ENCODE results near the gene FAM72A. TPM values are rescaled to one million over a fixed set of nuclear protein-coding genes. Genes with fewer than 3 reads are reported as not detected.
"Not testable (repeated sequence)": the region's sequence is repeated elsewhere in the genome, so short reads cannot be mapped to it uniquely, and the experiment has no call there.

FAM72A gene
- total and polyA plus RNA-seq, 2 donors (not counting 3 experiments of a cell fraction or from before 2014, with no cell fraction given) = 3.4 to 9.6 TPM

DNA sequence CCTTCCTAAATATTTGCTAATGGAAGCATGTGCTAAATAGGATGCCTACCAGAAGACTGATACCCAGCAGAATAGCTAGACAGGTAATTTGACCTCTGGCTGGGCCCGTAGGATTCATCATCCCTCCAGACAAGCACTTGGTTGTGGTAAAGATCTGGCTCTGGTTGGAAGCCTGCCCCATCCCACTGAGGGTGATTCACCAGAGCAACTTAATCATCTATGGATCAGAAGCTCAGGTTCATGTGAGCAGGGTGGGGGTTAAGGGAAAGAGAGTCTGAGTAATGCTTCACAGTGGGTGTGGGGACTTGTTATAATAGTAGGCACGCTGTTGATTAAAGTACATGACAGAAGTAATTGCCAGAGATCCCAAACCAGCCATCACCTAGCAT lies 26.5 kb downstream of the FAM72A start:
- DNase-seq (ENCODE audit: low read depth, low spot score); H3K27ac ChIP-seq (ENCODE audit: insufficient read depth, low read depth, low read length); H3K9ac ChIP-seq (replicated peaks; ENCODE audit: extremely low read depth, insufficient read depth, low read length); H3K9me3 ChIP-seq (replicated peaks; ENCODE audit: control insufficient read depth, insufficient read depth, low read length); FAIRE-seq; POLR2A ChIA-PET; CTCF ChIA-PET; dilution Hi-C loops (cut with MboI; ENCODE audit: extremely low pct_ligation_motif_present, low sequenced_read_pairs); H3K9me1 ChIP-seq (replicated peaks; ENCODE audit: control insufficient read depth, extremely low read depth, insufficient read depth, low read length); H3K36me3 ChIP-seq (ENCODE audit: control insufficient read depth in 2 of 2, extremely low read depth in 1 of 2, insufficient read depth in 2 of 2, low read length in 2 of 2); intact Hi-C loops (cut with micrococcal nuclease); H3K4me2 ChIP-seq (ENCODE audit: insufficient read depth, low read length); H3K79me2 ChIP-seq (ENCODE audit: control insufficient read depth, insufficient read depth, low read length); H3K4me1 ChIP-seq (ENCODE audit: control insufficient read depth, extremely low read depth, insufficient read depth, low read length); H3K27me3 ChIP-seq (ENCODE audit: control insufficient read depth in 2 of 2, insufficient read depth in 2 of 2, low read length in 2 of 2); H3K4me3 ChIP-seq (replicated peaks in 1 of 3; ENCODE audit: insufficient read depth in 1 of 3, low read depth in 1 of 3, low read length in 3 of 3); BruUV-seq (replicated peaks); H2AFZ ChIP-seq (ENCODE audit: low read depth, low read length); H4K20me1 ChIP-seq (replicated peaks; ENCODE audit: control insufficient read depth, extremely low read depth, insufficient read depth, low read length): not testable (repeated sequence)

- FAIRE-seq; H3K36me3 ChIP-seq (ENCODE audit: control insufficient read depth in 2 of 2, extremely low read depth in 1 of 2, insufficient read depth in 2 of 2, low read length in 2 of 2); H2AFZ ChIP-seq (ENCODE audit: low read depth, low read length); H3K27me3 ChIP-seq (ENCODE audit: control insufficient read depth in 2 of 2, insufficient read depth in 2 of 2, low read length in 2 of 2); dilution Hi-C loops (cut with MboI; ENCODE audit: extremely low pct_ligation_motif_present, low sequenced_read_pairs); CTCF ChIA-PET; H3K9me3 ChIP-seq (replicated peaks; ENCODE audit: control insufficient read depth, insufficient read depth, low read length); H3K9me1 ChIP-seq (replicated peaks; ENCODE audit: control insufficient read depth, extremely low read depth, insufficient read depth, low read length); H3K4me3 ChIP-seq (replicated peaks in 1 of 3; ENCODE audit: insufficient read depth in 1 of 3, low read depth in 1 of 3, low read length in 3 of 3); intact Hi-C loops (cut with micrococcal nuclease); BruUV-seq (replicated peaks); POLR2A ChIA-PET; DNase-seq (ENCODE audit: low read depth, low spot score); H3K4me2 ChIP-seq (ENCODE audit: insufficient read depth, low read length); H3K79me2 ChIP-seq (ENCODE audit: control insufficient read depth, insufficient read depth, low read length); H3K4me1 ChIP-seq (ENCODE audit: control insufficient read depth, extremely low read depth, insufficient read depth, low read length); H3K9ac ChIP-seq (replicated peaks; ENCODE audit: extremely low read depth, insufficient read depth, low read length); H3K27ac ChIP-seq (ENCODE audit: insufficient read depth, low read depth, low read length); H4K20me1 ChIP-seq (replicated peaks; ENCODE audit: control insufficient read depth, extremely low read depth, insufficient read depth, low read length): not testable (repeated sequence)
These were observed 27.1 kb downstream of the FAM72A start for GRCh38 chr1:206175459-206176113.
